ES-I3 (cell line): ENCODE results near the gene RALGAPA2.

ENCODE experiments used
- H3K36me3 ChIP-seq: 2 replicates; pipeline ENCODE4 v1.6.1; 2013; ENCODE audit warnings: mild to moderate bottlenecking, low read length, control low read depth, moderate library complexity; ENCODE audit not compliant: insufficient read depth
- H3K4me1 ChIP-seq: 2 replicates; pipeline ENCODE4 v1.6.1; 2013; ENCODE audit warnings: mild to moderate bottlenecking, control low read depth, low read length; ENCODE audit not compliant: insufficient read depth
- H3K9ac ChIP-seq: 2 replicates; pipeline ENCODE4 v1.6.1; 2013; ENCODE audit warnings: low read depth, mild to moderate bottlenecking, low read length, moderate library complexity
- H3K9me3 ChIP-seq: 2 replicates; pipeline ENCODE4 v1.6.1; 2013; ENCODE audit warnings: mild to moderate bottlenecking, low read length, moderate library complexity; ENCODE audit not compliant: control insufficient read depth, insufficient read depth

Gene RALGAPA2

GRCh38 chr20:20611167-20611566 lies 101.3 kb downstream of the RALGAPA2 start:
- H3K9me3 ChIP-seq = no peaks in the 10 kb centered on the region
- no peaks in the 10 kb centered on the region for H3K4me1 ChIP-seq
- no peak overlapping the region for H3K9ac ChIP-seq
- H3K36me3 ChIP-seq = no peaks in the 10 kb centered on the region

GRCh38 chr20:20609522-20609921 lies 102.9 kb downstream of the RALGAPA2 start:
- Histone ChIP-seq H3K36me3 (no peaks in the 10 kb centered on the region), H3K4me1 (no peaks in the 10 kb centered on the region)

GRCh38 chr20:20608641-20609040 lies 103.8 kb downstream of the RALGAPA2 start:
- no peaks in the 10 kb centered on the region for H3K4me1 ChIP-seq
- H3K9ac ChIP-seq = no peak overlapping the region
- H3K9me3 ChIP-seq = no peaks in the 10 kb centered on the region
- H3K36me3 ChIP-seq = no peaks in the 10 kb centered on the region; the same call in 1 of the 2 replicates

More at GRCh38 chr20:20609522-20609921, 102.9 kb downstream of the RALGAPA2 start:
- Histone ChIP-seq H3K9me3 (no peaks in the 10 kb centered on the region), H3K9ac (no peak overlapping the region)

DNA sequence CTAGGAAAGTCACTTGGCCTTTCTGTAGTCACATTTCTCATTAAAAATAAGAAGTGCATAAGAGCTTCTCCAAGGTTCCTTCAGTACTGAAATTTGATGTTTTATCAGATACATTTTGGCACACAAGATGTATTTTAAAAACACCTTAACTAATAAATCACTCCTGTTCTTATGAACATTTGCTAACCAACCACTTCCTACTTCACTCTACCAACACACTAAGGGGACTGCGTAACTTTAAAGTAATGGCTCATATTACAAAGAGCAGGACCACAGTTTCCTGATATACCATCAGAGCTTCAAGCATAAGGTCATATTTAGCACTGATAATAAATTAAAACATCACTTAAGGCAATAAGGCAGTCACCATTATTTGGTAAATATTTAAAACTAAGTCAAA lies 104.4 kb downstream of the RALGAPA2 start:
- Histone ChIP-seq H3K9ac (no peak overlapping the region), H3K9me3 (no peaks in the 10 kb centered on the region), H3K4me1 (no peaks in the 10 kb centered on the region), H3K36me3 (no peaks in the 10 kb centered on the region; the same call in 1 of the 2 replicates)

GRCh38 chr20:20606881-20607280 lies 105.6 kb downstream of the RALGAPA2 start:
- H3K36me3 ChIP-seq = no peaks in the 10 kb centered on the region; the same call in 1 of the 2 replicates
- H3K4me1 ChIP-seq = no peaks in the 10 kb centered on the region
- no peak overlapping the region for H3K9ac ChIP-seq
- H3K9me3 ChIP-seq = no peaks in the 10 kb centered on the region

DNA sequence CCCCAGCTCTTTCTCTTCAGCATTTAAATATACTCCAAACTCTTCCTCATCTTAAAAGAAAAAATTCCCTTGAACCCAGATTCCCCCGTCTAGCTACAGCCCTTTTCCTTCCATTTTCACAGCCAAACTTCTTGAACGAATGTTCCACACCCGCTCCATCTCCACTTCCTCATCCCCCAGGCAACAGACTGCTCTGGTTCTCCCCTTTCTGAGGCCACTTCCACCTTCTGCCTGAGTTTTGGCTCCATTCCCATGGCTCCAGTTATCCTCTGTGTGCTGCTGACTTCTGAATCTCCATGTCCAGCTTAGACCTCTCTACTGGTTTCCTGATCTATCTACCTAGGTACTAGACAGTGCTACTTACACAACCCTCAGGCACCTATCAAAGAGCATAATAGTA lies 106.4 kb downstream of the RALGAPA2 start:
- Histone ChIP-seq H3K4me1 (no peaks in the 10 kb centered on the region), H3K36me3 (no peaks in the 10 kb centered on the region; the same call in 1 of the 2 replicates), H3K9ac (no peak overlapping the region), H3K9me3 (no peaks in the 10 kb centered on the region)

- Histone ChIP-seq H3K9ac (no peak overlapping the region), H3K36me3 (no peaks in the 10 kb centered on the region; the same call in 1 of the 2 replicates), H3K4me1 (no peaks in the 10 kb centered on the region; the same call in 1 of the 2 replicates), H3K9me3 (no peaks in the 10 kb centered on the region)
Measured at GRCh38 chr20:20604907-20605306, 107.5 kb downstream of the RALGAPA2 start.

DNA sequence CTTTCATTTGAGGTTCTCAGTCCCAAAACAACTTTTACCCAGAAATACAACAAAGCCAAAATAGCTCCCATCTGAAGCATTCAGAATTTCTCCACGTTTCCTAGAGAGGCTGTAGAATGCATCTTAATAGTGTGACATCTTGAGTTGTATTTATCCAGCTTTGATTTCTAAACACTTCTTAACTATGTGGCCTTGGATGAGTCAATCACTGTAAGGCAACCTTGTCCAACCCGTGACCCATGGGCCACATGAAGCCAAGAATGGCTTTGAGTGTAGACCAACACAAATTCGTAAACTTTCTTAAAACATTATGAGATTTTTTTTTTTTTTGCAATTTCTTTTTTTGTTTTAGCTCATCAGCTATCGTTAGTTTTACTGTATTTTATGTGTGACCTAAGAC lies 108.1 kb downstream of the RALGAPA2 start:
- Histone ChIP-seq H3K36me3 (no peaks in the 10 kb centered on the region; the same call in 1 of the 2 replicates), H3K9ac (no peak overlapping the region), H3K4me1 (no peaks in the 10 kb centered on the region; the same call in 1 of the 2 replicates), H3K9me3 (no peaks in the 10 kb centered on the region)

GRCh38 chr20:20603339-20603990 lies 109.0 kb downstream of the RALGAPA2 start:
- Histone ChIP-seq H3K36me3 (no peaks in the 10 kb centered on the region; the same call in 1 of the 2 replicates), H3K4me1 (no peaks in the 10 kb centered on the region; the same call in 1 of the 2 replicates), H3K9ac (no peak overlapping the region), H3K9me3 (no peaks in the 10 kb centered on the region)

DNA sequence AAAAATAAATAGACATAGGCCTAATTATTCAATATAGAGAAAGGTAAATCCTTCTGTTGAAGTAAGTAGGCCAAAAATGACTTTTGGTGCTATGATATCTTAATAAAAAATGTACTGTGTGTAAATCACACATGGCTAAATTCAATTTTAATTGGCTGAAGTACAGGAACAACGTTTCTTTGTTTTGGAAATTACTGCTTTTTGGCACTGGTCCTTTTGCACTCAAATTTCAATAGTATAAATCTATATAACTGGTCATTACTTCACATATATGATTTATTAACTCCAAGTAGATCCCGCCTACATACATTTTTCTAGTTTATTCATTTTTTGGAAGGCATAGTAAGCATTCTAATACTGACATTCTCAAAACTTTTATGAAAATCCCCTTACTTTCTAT lies 114.5 kb downstream of the RALGAPA2 start:
- Histone ChIP-seq H3K9ac (no peak overlapping the region), H3K4me1 (no peaks in the 10 kb centered on the region; the same call in 1 of the 2 replicates), H3K36me3 (no peaks in the 10 kb centered on the region), H3K9me3 (no peaks in the 10 kb centered on the region)

DNA sequence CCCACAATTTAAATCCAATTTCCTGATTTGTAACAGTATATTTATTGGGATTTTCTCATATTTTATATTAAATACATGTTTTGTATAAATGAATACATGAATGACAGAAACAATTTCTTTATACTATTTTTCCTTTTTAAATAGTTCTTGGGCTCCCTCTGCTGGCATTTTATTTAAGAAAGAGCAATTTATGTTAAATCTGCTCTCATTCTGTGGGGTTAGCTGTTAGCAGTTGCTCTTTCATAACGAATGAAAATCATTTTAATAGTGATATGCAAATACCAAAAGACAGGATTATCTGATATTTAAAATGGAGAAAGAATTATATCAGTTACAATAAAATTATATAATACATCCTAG lies 118.3 kb downstream of the RALGAPA2 start:
- Histone ChIP-seq H3K9me3 (no peaks in the 10 kb centered on the region), H3K9ac (no peak overlapping the region), H3K36me3 (no peaks in the 10 kb centered on the region), H3K4me1 (no peaks in the 10 kb centered on the region)

DNA sequence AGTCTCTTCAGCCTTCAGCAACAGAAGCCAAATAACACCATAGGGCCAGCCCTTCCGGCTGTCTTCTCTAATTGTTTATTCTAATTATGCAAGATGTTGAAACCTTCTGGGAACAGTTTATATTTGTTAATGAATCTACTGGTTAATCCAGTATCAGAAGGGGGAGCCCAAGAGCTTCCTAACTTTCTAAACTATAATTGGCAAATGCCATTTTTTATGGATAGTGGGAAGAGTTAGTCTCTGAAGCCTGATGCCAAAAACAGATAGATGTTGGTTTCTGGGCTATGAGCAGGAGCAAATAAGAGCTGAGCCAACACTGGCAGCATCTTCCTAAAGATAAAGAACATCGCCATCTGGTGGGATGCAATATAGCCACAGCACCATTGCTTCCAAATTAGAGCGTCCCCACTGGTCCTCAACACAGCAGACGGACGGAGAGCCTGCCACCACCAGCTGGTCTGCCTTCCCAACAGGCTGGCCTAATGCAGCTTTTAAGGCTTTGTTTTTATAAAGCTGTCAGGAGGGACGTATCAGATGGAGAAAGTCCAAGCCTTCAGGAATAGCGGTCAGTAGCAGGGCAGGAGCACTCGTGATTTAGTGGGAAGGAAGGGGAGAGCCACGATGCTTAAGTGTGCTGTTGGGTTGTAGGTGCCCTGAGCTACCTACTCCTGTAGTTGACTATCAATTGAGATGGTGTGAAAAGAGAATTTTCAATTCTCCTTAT lies 118.8 kb downstream of the RALGAPA2 start:
- H3K36me3 ChIP-seq = no peaks in the 10 kb centered on the region
- no peaks in the 10 kb centered on the region for H3K4me1 ChIP-seq
- H3K9ac ChIP-seq = no peak overlapping the region
- H3K9me3 ChIP-seq = no peaks in the 10 kb centered on the region

DNA sequence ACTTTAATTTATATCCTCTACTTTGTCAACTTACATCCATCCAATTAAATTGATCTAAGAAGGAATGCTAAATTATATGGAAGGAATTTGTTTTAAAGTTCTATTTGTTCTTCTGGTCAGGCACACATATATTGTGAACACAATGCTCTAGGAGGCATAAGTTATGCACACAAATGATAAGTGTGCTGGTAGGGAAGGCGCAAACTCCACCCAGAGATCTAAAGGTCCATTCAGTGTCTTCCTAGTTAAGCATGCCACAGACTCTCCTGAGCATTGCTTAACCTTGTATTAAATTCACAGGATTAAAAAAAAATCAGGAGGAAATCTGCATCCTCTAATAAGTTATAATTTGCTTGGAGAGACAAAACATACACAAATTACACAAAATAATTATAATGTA lies 127.3 kb downstream of the RALGAPA2 start:
- Histone ChIP-seq H3K9ac (no peak overlapping the region), H3K9me3 (no peaks in the 10 kb centered on the region), H3K36me3 (peaks cover 7% of the 10 kb centered on the region; the same call in 1 of the 2 replicates), H3K4me1 (peaks cover 5% of the 10 kb centered on the region; the same call in 1 of the 2 replicates)

DNA sequence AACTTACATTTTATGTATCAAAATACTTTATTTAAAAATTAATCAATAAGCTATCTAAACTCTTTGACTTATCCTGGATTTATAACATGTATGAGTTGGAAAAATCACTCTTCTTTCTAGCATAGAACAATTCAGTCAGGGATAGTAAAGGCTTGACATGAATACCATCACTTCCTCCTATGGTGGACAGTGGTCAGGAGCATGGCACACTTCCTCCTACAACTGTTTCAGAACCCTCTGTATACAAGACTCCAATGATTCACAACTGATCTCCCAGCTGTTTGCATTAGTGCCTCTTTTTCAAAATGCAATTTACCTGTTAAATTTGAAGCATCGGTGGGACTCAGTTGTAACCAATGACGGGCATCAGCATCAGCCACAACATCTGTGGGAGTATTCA lies 129.7 kb downstream of the RALGAPA2 start:
- H3K9ac ChIP-seq = no peak overlapping the region
- peaks cover 6% of the 10 kb centered on the region; the same call in 1 of the 2 replicates for H3K4me1 ChIP-seq
- no peaks in the 10 kb centered on the region for H3K9me3 ChIP-seq
- H3K36me3 ChIP-seq = peaks cover 7% of the 10 kb centered on the region; the same call in 1 of the 2 replicates

- Histone ChIP-seq H3K36me3 (peaks cover 7% of the 10 kb centered on the region; the same call in 1 of the 2 replicates), H3K9me3 (no peaks in the 10 kb centered on the region), H3K9ac (no peak overlapping the region), H3K4me1 (peaks cover 6% of the 10 kb centered on the region; the same call in 1 of the 2 replicates)
Measured at GRCh38 chr20:20580139-20580538, 132.3 kb downstream of the RALGAPA2 start.
